IPS-18a (cell line): ENCODE measurements around the gene PAK6.

ENCODE experiments used
- H3K27ac ChIP-seq: one replicate; pipeline ENCODE4 v1.5.1; 2013; ENCODE audit warnings: low read length
- H3K27me3 ChIP-seq: one replicate; pipeline ENCODE4 v1.6.1; 2013; ENCODE audit warnings: mild to moderate bottlenecking, low read length; ENCODE audit not compliant: control insufficient read depth, insufficient read depth
- H3K36me3 ChIP-seq: one replicate; pipeline ENCODE4 v1.6.1; 2013; ENCODE audit warnings: low read depth, low read length; ENCODE audit not compliant: control insufficient read depth
- H3K4me1 ChIP-seq: one replicate; pipeline ENCODE4 v1.6.1; 2013; ENCODE audit warnings: low read depth, low read length; ENCODE audit not compliant: control insufficient read depth
- H3K4me3 ChIP-seq: one replicate; pipeline ENCODE4 v1.5.1; 2013; ENCODE audit warnings: low read length
- H3K9ac ChIP-seq: one replicate; pipeline ENCODE4 v1.6.1; 2013; ENCODE audit warnings: mild to moderate bottlenecking, low read length, moderate library complexity
- H3K9me3 ChIP-seq: one replicate; pipeline ENCODE4 v1.6.1; 2013; ENCODE audit warnings: low read depth, low read length; ENCODE audit not compliant: control insufficient read depth

PAK6 gene

DNA sequence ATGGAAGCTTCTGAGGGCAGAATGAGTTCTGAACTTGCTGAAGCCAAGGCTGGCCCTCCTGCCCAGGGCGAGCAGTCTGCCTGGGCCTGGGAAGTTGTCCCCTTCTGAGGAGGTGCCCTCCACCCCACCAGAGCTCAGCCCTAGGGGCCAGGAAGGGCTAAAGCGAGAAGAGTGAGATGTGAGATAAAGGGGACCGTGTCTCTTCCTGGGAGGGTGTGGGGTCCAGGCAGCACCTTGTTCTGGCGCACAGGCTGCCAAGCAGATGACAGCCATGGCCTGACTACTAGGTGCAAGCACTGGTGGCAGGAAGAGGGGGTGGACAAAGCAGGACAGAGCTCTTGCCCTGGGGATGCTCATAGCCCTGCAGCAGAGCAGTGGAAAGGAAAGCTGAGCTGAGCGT, 3.7 kb downstream of the PAK6 start:
- peaks cover 16% of the 10 kb centered on the region for H3K4me1 ChIP-seq
- no peaks in the 10 kb centered on the region for H3K36me3 ChIP-seq
- H3K27ac ChIP-seq = no peak overlapping the region
- H3K4me3 ChIP-seq = no peak overlapping the region
- H3K9me3 ChIP-seq = no peaks in the 10 kb centered on the region
- no peak overlapping the region for H3K9ac ChIP-seq
- peaks cover 12% of the 10 kb centered on the region for H3K27me3 ChIP-seq

- Histone ChIP-seq H3K9ac (no peak overlapping the region), H3K4me3 (no peak overlapping the region), H3K9me3 (no peaks in the 10 kb centered on the region), H3K27ac (no peak overlapping the region), H3K4me1 (peaks cover 15% of the 10 kb centered on the region), H3K27me3 (peaks cover 5% of the 10 kb centered on the region), H3K36me3 (no peaks in the 10 kb centered on the region)
Observed at GRCh38 chr15:40243126-40243810, 4.4 kb downstream of the PAK6 start.

DNA sequence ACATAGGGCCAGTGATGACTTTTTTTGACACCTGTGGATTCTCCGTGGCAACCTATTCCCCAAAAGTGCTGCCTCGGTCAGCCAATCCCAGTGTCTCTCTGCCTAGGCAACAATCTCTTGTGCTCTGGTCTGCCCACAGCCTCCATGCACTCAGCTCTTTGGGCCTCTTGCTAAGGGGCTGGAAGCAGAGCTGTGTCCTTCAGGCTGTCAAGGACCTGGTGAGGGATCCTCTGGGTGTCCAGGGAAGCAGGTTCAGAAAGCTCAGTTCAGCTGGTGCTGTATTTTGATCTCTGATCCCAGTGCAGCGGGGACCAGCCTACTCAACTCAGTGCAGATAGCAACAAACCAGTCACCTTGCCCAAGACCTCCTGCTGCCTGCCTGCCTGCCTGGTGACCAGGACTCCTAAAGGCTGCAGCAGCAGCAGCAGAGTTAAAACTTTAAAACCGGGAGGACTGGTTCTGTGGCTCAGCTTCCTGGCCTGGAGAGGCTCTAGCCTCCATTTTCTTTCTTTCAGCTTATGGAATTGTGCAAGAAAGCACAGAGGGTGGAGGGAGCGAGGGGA, 6.2 kb downstream of the PAK6 start:
- Histone ChIP-seq H3K27me3 (no peaks in the 10 kb centered on the region), H3K4me1 (peaks cover 5% of the 10 kb centered on the region), H3K27ac (no peak overlapping the region), H3K9ac (no peak overlapping the region), H3K9me3 (no peaks in the 10 kb centered on the region), H3K4me3 (no peak overlapping the region), H3K36me3 (no peaks in the 10 kb centered on the region)

DNA sequence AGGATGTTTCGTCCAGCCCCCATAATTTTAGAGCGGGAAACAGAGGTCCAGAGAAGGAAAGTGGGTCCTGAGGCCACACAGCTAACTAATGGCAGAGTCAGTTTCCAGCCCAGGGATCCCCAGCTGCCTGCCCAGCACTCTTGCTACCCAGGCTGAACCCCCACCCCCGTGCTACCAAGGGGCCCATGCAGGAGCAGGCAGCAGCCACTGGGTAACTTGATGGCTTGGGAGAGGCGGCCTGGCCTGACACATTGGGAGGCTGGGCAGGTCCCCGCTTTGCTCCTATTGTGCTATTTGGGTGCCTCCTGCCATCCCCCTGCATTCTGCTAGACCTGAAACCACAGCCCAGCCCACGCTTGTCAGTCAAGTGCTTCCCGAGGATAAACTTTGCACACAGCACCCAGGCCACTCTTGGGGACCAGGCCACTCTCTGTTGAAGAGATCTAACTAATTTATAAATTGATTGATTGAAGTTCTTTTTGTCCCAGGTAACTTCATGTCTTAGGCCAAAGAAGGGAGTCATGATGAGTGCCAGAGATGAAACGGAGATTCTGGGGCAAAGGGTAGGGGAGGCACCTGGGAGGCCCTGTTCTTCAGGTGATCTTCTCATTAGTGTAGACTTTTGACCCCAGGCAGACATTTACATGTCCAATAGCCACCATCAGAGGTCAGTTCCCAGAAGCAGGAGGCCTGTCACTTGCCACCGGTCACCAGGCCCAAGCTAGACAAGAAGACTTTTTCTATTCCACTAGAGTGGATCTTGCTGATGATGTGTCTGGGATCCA, 7.0 kb downstream of the PAK6 start:
- H3K9me3 ChIP-seq = no peaks in the 10 kb centered on the region
- H3K36me3 ChIP-seq = no peaks in the 10 kb centered on the region
- H3K27ac ChIP-seq = no peak overlapping the region
- no peak overlapping the region for H3K4me3 ChIP-seq
- H3K4me1 ChIP-seq = peaks cover 5% of the 10 kb centered on the region
- peaks cover 7% of the 10 kb centered on the region for H3K27me3 ChIP-seq
- no peak overlapping the region for H3K9ac ChIP-seq

DNA sequence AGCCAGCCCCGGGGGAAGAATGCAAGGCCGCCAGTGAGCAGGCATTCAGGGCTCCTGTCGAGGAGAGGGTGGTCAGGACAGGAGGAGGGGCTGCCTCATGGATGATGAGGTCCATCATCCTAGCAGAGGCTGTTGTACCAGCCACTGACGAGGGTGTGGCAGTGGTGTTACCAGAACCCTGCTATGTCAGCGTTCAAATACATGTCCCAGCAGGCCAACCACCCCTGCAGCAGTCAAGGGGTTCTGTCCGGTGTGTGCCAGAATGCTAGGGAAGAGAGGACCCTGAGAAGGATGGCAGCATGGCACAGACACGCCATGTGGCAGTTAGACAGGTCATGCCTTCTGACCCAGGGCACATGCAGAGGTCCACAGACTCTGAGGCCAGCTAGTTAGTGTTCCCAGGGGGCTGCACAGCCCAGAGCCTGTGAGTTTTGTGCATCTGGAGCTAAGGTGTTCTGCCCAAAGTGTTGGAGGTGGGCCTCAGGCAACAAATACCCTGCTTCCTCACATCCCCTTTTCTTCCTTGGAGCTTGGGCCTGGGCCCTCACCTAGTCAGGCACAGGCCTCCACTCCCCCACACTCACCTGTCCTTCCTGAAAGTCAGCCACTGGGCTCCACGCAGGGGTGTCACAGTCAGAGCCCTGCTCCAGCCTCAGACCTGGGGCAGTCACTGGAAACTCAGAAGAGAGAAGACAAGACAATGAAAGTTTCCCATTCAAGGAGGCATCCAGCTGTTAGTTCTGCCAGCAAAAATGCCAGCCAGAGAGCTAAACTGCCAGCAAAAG, 7.8 kb downstream of the PAK6 start:
- Histone ChIP-seq H3K9ac (no peak overlapping the region), H3K9me3 (no peaks in the 10 kb centered on the region), H3K4me3 (no peak overlapping the region), H3K36me3 (no peaks in the 10 kb centered on the region), H3K27me3 (peaks cover 16% of the 10 kb centered on the region), H3K27ac (no peak overlapping the region), H3K4me1 (peaks cover 5% of the 10 kb centered on the region)

DNA sequence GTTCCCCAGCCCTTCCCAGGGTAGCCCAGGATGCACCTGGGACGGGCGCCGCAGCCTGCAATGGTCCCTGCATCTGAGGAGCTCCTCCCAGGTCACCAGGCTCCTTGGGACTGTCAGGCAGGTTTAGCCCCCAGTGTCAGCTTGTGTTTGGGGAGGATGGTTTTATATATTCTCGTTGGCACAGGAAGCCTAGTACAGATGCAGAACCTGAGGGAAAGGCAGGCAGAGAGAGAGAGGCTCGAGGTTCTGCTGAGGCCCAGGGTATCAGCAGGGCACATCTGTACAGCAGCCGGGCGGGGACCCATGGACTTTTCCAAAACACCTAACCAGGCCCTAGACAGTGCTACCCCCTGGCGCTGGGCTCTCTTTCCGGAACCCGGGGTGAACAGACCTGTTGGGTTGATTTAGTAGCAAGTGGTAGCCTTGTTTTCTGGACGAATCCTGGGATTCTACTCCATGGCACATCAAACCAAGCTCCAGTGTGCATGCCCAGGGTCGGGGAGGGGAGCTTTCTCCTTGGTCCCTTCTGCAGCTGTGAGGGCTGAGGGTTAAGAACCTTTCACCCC, 8.6 kb downstream of the PAK6 start:
- no peak overlapping the region for H3K4me3 ChIP-seq
- peaks cover 24% of the 10 kb centered on the region for H3K27me3 ChIP-seq
- H3K4me1 ChIP-seq = peaks cover 5% of the 10 kb centered on the region
- no peaks in the 10 kb centered on the region for H3K9me3 ChIP-seq
- no peaks in the 10 kb centered on the region for H3K36me3 ChIP-seq
- H3K27ac ChIP-seq = no peak overlapping the region
- no peak overlapping the region for H3K9ac ChIP-seq

DNA sequence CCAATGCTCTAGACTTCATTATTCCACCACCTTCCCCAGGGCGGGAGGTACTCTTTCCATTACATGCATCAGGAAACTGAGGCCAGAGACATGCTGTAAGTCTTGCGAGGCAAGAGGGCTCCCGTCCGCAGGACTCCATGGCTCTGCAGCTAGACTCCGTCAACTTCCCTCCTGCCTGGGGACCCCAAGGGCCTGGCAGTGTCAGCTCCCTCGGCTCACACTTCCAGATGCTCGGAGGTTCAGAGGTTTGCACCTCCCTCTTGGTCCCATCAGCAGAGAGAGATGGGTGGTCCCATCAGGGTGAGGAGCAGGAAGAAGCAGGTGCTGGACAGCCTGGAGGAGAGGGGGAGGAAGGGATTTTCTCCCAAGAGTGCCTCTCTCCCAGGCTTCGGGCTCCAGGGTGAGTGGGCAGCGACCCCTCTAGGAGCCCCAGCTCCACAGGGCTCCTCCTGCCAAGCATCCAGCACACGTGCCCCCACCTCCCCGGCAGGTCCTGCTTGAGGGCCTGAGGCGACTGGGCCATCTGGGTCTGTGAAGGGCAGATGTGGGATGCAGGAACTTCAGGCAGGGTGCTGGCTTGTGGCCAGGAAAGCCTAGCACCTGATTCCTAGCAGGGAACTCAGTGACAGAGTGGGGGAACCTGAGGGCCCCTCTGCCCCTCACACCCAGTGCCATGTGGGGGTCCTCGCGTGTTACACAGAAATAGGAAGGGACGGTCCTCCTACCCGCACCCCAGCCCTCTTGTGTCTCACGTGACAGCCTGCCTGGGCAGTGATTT, 9.3 kb downstream of the PAK6 start:
- no peak overlapping the region for H3K27ac ChIP-seq
- H3K36me3 ChIP-seq = no peaks in the 10 kb centered on the region
- no peak overlapping the region for H3K4me3 ChIP-seq
- H3K4me1 ChIP-seq = peaks cover 5% of the 10 kb centered on the region
- no peak overlapping the region for H3K9ac ChIP-seq
- peaks cover 31% of the 10 kb centered on the region for H3K27me3 ChIP-seq
- no peaks in the 10 kb centered on the region for H3K9me3 ChIP-seq

DNA sequence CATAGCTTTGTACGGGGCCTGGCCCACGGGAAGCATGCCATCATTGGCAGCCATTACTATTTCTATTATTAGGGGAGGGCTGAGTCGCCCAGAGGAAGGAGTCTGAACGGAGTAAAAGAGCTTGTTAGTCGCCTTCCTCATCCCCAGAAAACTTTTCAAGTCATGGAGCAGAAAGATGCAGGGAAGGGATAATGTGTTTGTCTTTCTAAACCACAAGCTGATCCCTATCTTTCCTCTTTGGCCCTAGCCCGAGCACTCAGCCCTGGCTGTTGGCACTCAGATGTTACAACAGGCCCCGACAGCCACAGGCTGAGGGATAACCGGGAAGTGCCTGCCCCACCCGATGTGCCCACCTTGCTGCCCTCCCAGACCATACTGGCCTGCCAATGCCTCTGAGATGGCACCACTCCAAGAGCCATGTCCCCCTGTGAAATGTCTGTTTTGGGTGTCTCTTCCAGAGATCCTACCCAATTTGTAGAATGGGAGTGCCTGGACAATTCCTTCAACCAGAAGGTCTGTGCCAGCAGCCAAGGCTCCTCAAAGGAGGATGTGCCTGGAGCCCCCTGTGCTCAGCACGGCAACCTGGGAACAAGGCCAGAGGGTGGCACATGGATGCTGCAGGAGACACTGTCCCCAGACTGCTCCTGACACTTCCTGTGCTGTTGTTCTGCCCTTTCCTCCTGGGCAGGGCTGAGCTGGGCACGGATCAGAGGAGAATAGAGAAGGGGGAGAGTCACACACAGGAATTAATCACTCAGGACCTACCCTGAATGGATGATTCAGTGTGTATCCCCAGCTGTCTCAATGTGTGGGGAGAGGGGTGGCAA, 10.8 kb downstream of the PAK6 start:
- Histone ChIP-seq H3K9ac (no peak overlapping the region), H3K4me1 (peaks cover 5% of the 10 kb centered on the region), H3K36me3 (no peaks in the 10 kb centered on the region), H3K4me3 (no peak overlapping the region), H3K9me3 (no peaks in the 10 kb centered on the region), H3K27ac (no peak overlapping the region), H3K27me3 (peaks cover 45% of the 10 kb centered on the region)

- Histone ChIP-seq H3K9ac (no peak overlapping the region), H3K9me3 (no peaks in the 10 kb centered on the region), H3K36me3 (no peaks in the 10 kb centered on the region), H3K27me3 (peaks cover 45% of the 10 kb centered on the region), H3K4me1 (no peaks in the 10 kb centered on the region), H3K4me3 (no peak overlapping the region), H3K27ac (no peak overlapping the region)
Observed at GRCh38 chr15:40250304-40250656, 11.4 kb downstream of the PAK6 start.

GRCh38 chr15:40250771-40251483, 12.1 kb downstream of the PAK6 start:
- Histone ChIP-seq H3K9me3 (no peaks in the 10 kb centered on the region), H3K9ac (no peak overlapping the region), H3K36me3 (no peaks in the 10 kb centered on the region), H3K27ac (no peak overlapping the region), H3K4me3 (no peak overlapping the region), H3K4me1 (no peaks in the 10 kb centered on the region), H3K27me3 (peaks cover 45% of the 10 kb centered on the region)
